Right atrium auricular region (tissue), 2 donors: Measurements from ENCODE around the gene CA5B. TPM values are rescaled to one million over a fixed set of nuclear protein-coding genes. Genes with fewer than 3 reads are reported as not detected.

Experiments used
- DNase-seq: peaks from one replicate; pipeline ENCODE4 v3.0.0-alpha.2; 2019; ENCODE audit warnings: low spot score
- H3K27ac ChIP-seq, 2 donors: fragments of 200-600 bp; sonication (generic); 1 replicate in 1 of 2; 2 replicates in 1 of 2; pipeline ENCODE4 v1.5.1; 2016 to 2019
- H3K27me3 ChIP-seq, 2 donors: fragments of 200-600 bp; sonication (generic); one replicate each; pipeline versions ENCODE4 v1.5.1 to v1.6.0; 2017 to 2019
- H3K36me3 ChIP-seq: fragments of 200-600 bp; sonication (generic); one replicate; pipeline ENCODE4 v1.5.1; 2016
- H3K4me1 ChIP-seq, 2 donors: fragments of 200-600 bp; sonication (generic); one replicate each; pipeline versions ENCODE4 v1.5.1 to v1.6.0; 2017 to 2019
- H3K4me3 ChIP-seq, 2 donors: fragments of 200-600 bp; sonication (generic); 1 replicate in 1 of 2; 2 replicates in 1 of 2; pipeline ENCODE4 v1.5.1; 2017 to 2019; ENCODE audit warnings: mild to moderate bottlenecking in 1 of 2, moderate library complexity in 1 of 2
- H3K9me3 ChIP-seq, 2 donors: fragments of 200-600 bp; sonication (generic); one replicate each; pipeline ENCODE4 v1.5.1; 2019
- CTCF ChIP-seq, 2 donors: fragments of 200-600 bp; sonication (generic); IDR thresholded peaks; one replicate each; pipeline ENCODE4 v1.5.1; 2019; ENCODE audit warnings: antibody characterized with exemption in 2 of 2
- total RNA-seq, 2 donors: library from RNA; depleted of rRNA; stranded (reverse); fragments of >200 nt; gene quantifications; one replicate each; pipeline ENCODE4 v1.1.0, GENCODE V29; 2016

The CA5B gene
- total RNA-seq, 2 donors from 2014 or later: 6.4 to 8.6 TPM

GRCh38 chrX:15815779-15816437 lies 77.8 kb downstream of the CA5B start:
- Histone ChIP-seq H3K36me3 (peaks cover 20% of the 10 kb centered on the region), H3K27me3 (no peaks in the 10 kb centered on the region), H3K27ac (no peak overlapping the region), H3K4me3 (no peak overlapping the region), H3K4me1 (no peaks in the 10 kb centered on the region), H3K9me3 (no peaks in the 10 kb centered on the region)
- peak in 1 of 2 donors; percentile 38 for TF ChIP-seq CTCF (IDR thresholded peaks at IDR 0.05)
- DNase-seq: no peak

DNA sequence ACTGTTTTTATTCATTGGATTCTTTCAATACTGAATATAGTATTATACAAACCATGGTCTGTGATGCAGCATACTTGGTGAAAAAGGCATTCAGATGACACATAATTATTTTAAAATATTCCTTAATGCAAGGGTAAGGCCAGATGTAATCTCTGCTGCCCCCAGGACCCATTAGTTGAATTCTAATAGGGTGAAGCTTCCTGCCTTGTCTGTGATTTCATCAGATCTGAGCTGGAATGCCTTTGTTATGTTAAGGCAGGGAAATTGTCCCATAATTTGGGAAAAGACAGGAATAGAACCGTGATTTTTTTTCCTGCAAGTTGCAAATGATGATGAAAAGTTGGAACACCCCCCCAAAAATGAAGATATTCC lies 78.4 kb downstream of the CA5B start:
- Histone ChIP-seq H3K4me1 (no peaks in the 10 kb centered on the region), H3K36me3 (peaks cover 19% of the 10 kb centered on the region), H3K4me3 (no peak overlapping the region), H3K27ac (no peak overlapping the region), H3K27me3 (no peaks in the 10 kb centered on the region), H3K9me3 (no peaks in the 10 kb centered on the region)
- DNase-seq: no peak
- no peak for TF ChIP-seq CTCF (IDR thresholded peaks at IDR 0.05)

DNA sequence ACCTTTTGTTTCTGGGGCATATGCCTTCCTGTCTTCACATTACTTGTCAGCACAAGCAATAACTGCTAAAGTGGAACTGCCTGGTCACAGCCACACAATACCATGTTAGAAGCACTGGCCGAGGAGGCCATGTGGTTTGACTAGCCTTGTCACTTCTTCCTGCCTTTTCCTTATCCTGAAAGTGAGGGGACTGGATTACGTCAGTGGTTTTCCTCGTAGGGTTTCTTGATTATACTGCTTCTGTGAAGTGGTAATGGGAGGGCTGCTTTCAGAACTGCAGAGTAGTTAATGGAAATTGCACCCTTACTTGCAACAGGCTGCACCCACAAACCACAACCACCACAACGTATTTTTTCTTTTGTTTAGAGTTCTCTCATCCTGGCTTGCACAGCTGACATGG lies 78.8 kb downstream of the CA5B start:
- no peaks in the 10 kb centered on the region for H3K4me1 ChIP-seq
- no peak overlapping the region for H3K27ac ChIP-seq
- no peak overlapping the region for H3K4me3 ChIP-seq
- DNase-seq: no peak
- no peaks in the 10 kb centered on the region for H3K27me3 ChIP-seq
- H3K36me3 ChIP-seq: peaks cover 15% of the 10 kb centered on the region
- TF ChIP-seq CTCF (IDR thresholded peaks at IDR 0.05): no peak
- H3K9me3 ChIP-seq: no peaks in the 10 kb centered on the region

DNA sequence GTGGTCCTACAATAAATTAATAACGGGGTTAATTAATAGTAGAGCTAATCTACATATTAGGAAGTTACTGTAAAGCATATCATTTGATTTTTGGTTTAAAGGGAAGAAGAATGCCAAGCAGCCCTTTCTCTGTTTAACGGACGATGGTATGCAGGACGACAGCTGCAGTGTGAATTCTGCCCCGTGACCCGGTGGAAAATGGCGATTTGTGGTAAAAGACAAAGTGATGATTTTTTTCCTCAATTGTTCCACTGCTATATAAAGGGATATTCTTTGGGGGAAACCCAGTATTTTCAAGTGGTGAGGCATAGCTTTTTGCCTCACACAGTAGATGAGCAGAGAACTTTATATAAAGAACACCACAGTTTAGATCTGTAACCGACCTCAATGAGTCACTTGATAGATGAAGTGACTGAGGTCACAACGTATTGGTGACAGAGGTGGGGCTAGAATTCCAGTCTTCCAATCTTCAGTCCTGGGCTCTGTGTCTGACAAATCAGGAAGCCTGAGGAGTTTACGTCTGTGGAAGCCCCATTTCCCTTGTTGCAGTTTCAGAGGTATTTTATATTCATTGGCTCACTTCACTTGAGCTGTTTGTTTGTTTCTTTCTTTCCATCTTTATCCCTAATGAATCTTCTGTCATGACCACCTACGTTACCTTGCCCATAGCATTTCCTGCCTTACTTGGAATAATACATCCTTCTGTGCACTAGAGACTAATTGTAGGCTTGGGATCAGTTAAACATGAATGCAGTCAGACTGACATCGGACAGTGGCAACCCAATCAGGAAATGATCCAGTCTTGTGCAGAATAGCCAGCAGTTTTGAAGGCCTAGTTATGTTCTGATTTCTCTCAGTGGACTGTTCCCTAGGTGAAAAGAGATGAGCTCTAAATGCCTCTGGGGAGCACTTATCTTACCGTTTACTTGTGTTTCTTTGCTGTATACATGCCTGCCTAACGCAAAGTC lies 82.3 kb downstream of the CA5B start:
- H3K27me3 ChIP-seq: no peaks in the 10 kb centered on the region
- H3K4me1 ChIP-seq: no peaks in the 10 kb centered on the region
- DNase-seq: no peak
- H3K4me3 ChIP-seq: no peak overlapping the region
- no peaks in the 10 kb centered on the region for H3K9me3 ChIP-seq
- H3K27ac ChIP-seq: no peak overlapping the region
- H3K36me3 ChIP-seq: peaks cover 12% of the 10 kb centered on the region
- TF ChIP-seq CTCF (IDR thresholded peaks at IDR 0.05): no peak

- Histone ChIP-seq H3K27ac (no peak overlapping the region), H3K4me1 (no peaks in the 10 kb centered on the region), H3K27me3 (no peaks in the 10 kb centered on the region), H3K4me3 (no peak overlapping the region), H3K9me3 (no peaks in the 10 kb centered on the region), H3K36me3 (peaks cover 12% of the 10 kb centered on the region)
- no peak for DNase-seq
- no peak for TF ChIP-seq CTCF (IDR thresholded peaks at IDR 0.05)
Observed at GRCh38 chrX:15822922-15823321, 84.9 kb downstream of the CA5B start.
